ENCODE measurements around the gene CCDC141.

DNA sequence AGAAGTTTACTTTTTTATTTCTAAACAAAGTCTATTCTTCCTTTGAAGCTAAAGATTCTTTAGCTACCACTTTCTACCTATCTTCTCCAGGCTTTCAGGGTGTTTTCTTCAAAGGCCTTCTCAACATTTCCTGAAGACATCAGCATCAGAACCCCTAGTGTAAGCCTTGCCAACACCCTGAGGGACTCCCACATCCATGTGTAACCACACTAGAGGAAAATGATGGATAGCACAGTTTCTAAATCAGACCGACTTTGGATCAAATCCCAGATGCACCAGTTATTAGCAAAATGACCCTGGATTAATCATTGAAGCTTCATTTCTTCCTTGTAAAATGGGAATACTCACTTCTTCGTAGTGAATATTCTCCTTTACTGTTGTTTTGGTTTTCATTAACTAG is 238.0 kb downstream of the CCDC141 start:
- TF ChIP-seq, protein P1, sequence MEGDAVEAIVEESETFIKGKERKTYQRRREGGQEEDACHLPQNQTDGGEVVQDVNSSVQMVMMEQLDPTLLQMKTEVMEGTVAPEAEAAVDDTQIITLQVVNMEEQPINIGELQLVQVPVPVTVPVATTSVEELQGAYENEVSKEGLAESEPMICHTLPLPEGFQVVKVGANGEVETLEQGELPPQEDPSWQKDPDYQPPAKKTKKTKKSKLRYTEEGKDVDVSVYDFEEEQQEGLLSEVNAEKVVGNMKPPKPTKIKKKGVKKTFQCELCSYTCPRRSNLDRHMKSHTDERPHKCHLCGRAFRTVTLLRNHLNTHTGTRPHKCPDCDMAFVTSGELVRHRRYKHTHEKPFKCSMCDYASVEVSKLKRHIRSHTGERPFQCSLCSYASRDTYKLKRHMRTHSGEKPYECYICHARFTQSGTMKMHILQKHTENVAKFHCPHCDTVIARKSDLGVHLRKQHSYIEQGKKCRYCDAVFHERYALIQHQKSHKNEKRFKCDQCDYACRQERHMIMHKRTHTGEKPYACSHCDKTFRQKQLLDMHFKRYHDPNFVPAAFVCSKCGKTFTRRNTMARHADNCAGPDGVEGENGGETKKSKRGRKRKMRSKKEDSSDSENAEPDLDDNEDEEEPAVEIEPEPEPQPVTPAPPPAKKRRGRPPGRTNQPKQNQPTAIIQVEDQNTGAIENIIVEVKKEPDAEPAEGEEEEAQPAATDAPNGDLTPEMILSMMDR (IDR thresholded peaks at IDR 0.05), result no peak
- TF ChIP-seq POLR2A (IDR thresholded peaks at IDR 0.05) (no peak), POLR2AphosphoS5 (IDR thresholded peaks at IDR 0.05) (no peak), EP300 (IDR thresholded peaks at IDR 0.05) (no peak)
